ENCODE data around the gene AQP2. TPM values are rescaled to one million over a fixed set of nuclear protein-coding genes. Genes with fewer than 3 reads are reported as not detected.

The AQP2 gene
- total and polyA plus RNA-seq, 2 of the 13 experiments (the other 11 are each of a cell fraction or from before 2014, with no cell fraction given), result not detected

DNA sequence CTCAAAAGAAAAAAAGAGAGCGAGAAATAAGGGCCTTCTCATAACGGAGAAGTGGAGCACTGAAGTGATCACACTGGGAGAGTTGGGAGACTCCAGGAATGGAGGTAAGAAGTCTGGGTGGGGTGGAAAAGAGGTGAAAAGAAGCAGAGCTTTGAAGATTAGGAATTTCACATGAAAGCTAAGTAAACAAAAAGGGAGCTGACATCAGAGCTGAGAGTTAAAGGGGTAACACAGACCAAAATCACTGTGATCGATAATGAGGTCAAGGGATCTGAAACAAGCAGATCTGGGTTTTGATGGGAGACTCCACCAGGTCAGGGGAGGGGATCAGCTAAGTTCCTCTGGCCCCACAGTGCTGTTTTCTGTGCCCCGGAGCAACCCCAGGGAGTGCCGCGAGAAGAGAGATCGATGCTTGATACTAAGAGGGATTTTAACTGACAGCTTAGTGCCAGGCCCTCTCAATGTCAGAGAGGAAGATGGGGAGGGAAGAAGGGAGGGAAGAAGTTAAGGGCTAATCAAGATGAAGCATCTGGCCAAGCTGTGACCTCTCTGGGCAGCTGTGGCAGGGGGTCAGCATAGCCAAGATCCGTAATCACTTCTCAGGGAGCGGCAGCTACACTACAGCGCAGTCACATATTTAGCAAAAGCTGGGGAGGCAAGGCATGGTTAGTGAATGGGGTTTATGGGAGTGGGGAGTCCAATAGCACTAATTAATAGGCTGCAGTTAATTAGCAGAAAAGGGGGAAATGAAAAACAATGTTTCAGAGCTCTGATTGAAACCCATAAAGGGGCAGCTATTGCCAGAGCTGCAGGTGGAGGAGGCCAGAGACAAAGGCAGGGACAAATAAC is 30.2 kb downstream of the AQP2 start (continued):
- TF ChIP-seq PHB2 (IDR thresholded peaks at IDR 0.05; ENCODE audit: partially characterized antibody), result no peak
- no peak for TF ChIP-seq KAT2B (IDR thresholded peaks at IDR 0.05; ENCODE audit: borderline replicate concordance, low read depth, low read length)
- peak; percentile 32; the same call in 1 of the 2 replicates for TF ChIP-seq ZNF605 (CRISPR knock-in tag; IDR thresholded peaks at IDR 0.05)
- TF ChIP-seq ZNF703 (CRISPR knock-in tag; IDR thresholded peaks at IDR 0.05; ENCODE audit: borderline replicate concordance), result peak; percentile 66; the same call in 1 of the 2 replicates
- peak; percentile 44; the same call in 1 of the 2 replicates for TF ChIP-seq CREM (IDR thresholded peaks at IDR 0.05)
- no peak for TF ChIP-seq CREM (CRISPR knock-in tag; IDR thresholded peaks at IDR 0.05)
- TF ChIP-seq BCL6 (CRISPR knock-in tag; IDR thresholded peaks at IDR 0.05), result peak; percentile 51; the same call in 1 of the 2 replicates
- no peak for TF ChIP-seq SOX6 (IDR thresholded peaks at IDR 0.05)
- TF ChIP-seq SOX6 (CRISPR knock-in tag; IDR thresholded peaks at IDR 0.05), result peak; percentile 47; the same call in 1 of the 2 replicates
- peak; percentile 85 for TF ChIP-seq CHD2 (IDR thresholded peaks at IDR 0.05; ENCODE audit: low read depth, low read length)
- TF ChIP-seq ZNF350 (CRISPR knock-in tag; IDR thresholded peaks at IDR 0.05; ENCODE audit: borderline replicate concordance, low read depth), result no peak; the same call in 1 of the 2 replicates
- no peak for TF ChIP-seq ZBTB26 (CRISPR knock-in tag; IDR thresholded peaks at IDR 0.05; ENCODE audit: borderline replicate concordance)
- TF ChIP-seq CSRNP1 (CRISPR knock-in tag; IDR thresholded peaks at IDR 0.05), result peak; percentile 63; the same call in 1 of the 2 replicates
- TF ChIP-seq NCOR1 (IDR thresholded peaks at IDR 0.05; ENCODE audit: borderline replicate concordance, low read length), result 0 out of 2 replicates have a peak, but pooled peaks have one; percentile 27
- 0 out of 2 replicates have a peak, but pooled peaks have one; percentile 11 for TF ChIP-seq HNF4G (IDR thresholded peaks at IDR 0.05; ENCODE audit: borderline replicate concordance, low read depth, low read length)
- no peak for TF ChIP-seq HNF4G (CRISPR knock-in tag; IDR thresholded peaks at IDR 0.05; ENCODE audit: borderline replicate concordance, low read depth)
- peak; percentile 13; the same call in 1 of the 2 replicates for TF ChIP-seq ZNF609 (CRISPR knock-in tag; IDR thresholded peaks at IDR 0.05; ENCODE audit: borderline replicate concordance)
- TF ChIP-seq ZNF772 (CRISPR knock-in tag; IDR thresholded peaks at IDR 0.05), result peak; percentile 15; the same call in 1 of the 2 replicates
- TF ChIP-seq, protein P1, sequence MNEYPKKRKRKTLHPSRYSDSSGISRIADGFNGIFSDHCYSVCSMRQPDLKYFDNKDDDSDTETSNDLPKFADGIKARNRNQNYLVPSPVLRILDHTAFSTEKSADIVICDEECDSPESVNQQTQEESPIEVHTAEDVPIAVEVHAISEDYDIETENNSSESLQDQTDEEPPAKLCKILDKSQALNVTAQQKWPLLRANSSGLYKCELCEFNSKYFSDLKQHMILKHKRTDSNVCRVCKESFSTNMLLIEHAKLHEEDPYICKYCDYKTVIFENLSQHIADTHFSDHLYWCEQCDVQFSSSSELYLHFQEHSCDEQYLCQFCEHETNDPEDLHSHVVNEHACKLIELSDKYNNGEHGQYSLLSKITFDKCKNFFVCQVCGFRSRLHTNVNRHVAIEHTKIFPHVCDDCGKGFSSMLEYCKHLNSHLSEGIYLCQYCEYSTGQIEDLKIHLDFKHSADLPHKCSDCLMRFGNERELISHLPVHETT (CRISPR knock-in tag; conservative IDR thresholded peaks at IDR 0.05), result 0 out of 2 replicates have a peak, but pooled peaks have one; percentile 4
- TF ChIP-seq RXRB (CRISPR knock-in tag; IDR thresholded peaks at IDR 0.05; ENCODE audit: borderline replicate concordance), result peak; percentile 34; the same call in 1 of the 2 replicates

Measured in HepG2 (cell line).